GM18873 (cell line): ENCODE measurements around the gene GOLGA1.
"Not testable (repeated sequence)": the region's sequence is repeated elsewhere in the genome, so short reads cannot be mapped to it uniquely, and the experiment has no call there.

Experiments
- ATAC-seq: cut with Tn5 transposase; IDR thresholded peaks from one replicate; pipeline ENCODE4 v1.9.1; 2021; ENCODE audit warnings: mild to moderate bottlenecking, moderate library complexity, moderate number of reproducible peaks; ENCODE audit not compliant: unreplicated experiment, low FRiP score

GOLGA1 gene

GRCh38 chr9:124940894-124941678, at the start of gene GOLGA1:
Gene GOLGA1, minus strand, starts transcription at chr9:124941083. Its CDS starts 2,372 bp downstream, at chr9:124938711.
- ATAC-seq: peak; percentile 66

DNA sequence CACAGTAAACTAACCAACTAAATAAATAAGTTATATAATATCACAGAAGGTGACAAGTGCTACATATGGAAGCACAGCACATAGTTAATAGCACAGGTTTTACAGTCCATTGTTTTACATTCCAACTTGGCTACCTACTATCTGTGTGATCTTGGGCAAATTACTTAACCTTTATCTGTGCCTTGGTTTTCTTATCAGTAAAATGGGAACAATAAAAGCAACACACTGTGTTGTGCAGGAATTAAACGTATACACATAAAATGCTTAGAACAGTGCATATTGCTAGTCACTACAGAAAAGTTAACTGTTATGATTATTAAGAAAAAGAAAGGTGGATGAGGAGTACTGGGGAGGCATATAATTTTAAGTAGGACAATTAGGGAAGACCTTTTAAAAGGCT, 42.8 kb upstream of the GOLGA1 start:
- no peak for ATAC-seq

- ATAC-seq: no peak
Observed at GRCh38 chr9:124980431-124980830, 39.5 kb upstream of the GOLGA1 start.

DNA sequence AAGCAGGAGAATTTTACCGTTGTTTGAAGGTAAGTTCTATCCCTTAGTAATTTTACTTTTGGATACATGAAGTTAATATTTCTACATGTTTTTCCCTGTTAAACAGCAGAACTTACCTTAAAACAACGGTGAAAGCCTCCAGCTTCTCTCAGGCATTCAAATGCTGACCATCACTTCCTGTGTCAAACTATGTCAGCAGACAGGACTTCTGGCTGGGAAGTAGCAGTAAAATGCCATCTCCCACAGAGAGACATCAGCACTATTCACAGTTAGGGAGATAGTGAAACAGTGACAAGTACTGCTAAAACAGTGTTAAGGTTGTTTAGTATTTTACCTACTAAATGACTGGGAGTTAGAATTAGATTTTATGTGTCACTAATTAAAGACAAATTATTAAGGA, 34.2 kb upstream of the GOLGA1 start:
- ATAC-seq: no peak

GRCh38 chr9:124973807-124974206, 32.9 kb upstream of the GOLGA1 start:
- ATAC-seq: no peak

DNA sequence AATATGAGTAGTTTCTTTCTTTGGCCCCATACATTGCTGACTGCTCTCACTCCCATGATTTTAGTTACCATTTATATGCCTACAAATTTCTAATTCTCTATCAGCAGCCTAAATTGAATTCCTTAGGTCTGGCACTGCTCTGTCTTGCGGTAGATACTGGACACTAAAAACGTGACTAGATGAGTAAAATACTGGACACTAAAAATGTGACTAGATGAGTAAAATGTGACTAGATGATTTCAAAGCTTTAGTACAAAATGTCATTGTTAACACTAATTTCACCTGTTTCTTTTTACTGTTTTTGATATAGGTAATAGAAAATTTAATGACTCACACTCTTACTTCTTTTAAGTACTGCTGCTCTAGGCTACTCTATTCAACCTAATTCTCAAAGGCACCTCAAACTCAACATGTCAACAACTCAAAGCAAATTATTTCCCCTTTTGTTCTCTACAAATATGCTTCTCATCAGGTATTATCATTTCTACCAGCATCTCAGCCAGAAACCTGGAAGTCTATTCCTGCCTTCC, 31.4 kb upstream of the GOLGA1 start:
- ATAC-seq: no peak

DNA sequence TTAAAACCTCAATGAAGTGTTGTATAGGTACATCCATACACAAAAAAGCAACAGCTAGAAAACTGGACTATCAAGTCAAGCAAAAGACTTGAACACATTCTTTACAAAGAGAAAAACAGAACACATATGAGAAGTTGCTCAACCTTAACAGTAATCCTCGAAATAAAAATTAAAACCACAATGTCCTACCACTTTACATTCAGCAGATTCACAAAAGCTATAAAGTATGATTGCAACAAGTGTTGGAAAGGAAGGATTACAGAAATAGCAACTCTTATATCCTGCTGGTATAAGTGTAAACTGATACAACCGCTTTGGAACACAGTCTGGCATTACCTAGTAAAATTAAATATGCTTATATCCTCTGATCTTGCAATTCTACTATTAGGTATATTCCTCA, 28.5 kb upstream of the GOLGA1 start:
- no peak for ATAC-seq

GRCh38 chr9:124968238-124968637, 27.4 kb upstream of the GOLGA1 start:
- ATAC-seq: no peak

- ATAC-seq: not testable (repeated sequence)
Observed at GRCh38 chr9:124965775-124966568, 25.1 kb upstream of the GOLGA1 start.

GRCh38 chr9:124964604-124965003, 23.7 kb upstream of the GOLGA1 start:
- ATAC-seq: no peak

- no peak for ATAC-seq
Observed at GRCh38 chr9:124964056-124964455, 23.2 kb upstream of the GOLGA1 start.

DNA sequence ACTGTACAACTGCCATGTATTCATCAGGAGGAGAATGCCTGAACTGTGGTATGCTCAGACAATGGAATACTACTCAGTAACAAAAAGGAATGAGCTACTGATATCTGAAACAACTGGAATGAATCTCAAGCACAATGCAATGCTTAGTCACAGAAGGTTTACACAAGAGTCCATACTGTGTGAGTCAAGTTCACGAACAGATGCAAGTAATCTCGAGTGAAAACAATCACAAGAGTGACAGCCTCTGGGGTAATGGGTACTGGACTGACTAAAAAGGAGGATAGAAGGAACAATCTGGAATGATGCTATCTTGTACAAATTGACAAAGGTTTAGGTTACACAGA, 19.5 kb upstream of the GOLGA1 start:
- no peak for ATAC-seq

DNA sequence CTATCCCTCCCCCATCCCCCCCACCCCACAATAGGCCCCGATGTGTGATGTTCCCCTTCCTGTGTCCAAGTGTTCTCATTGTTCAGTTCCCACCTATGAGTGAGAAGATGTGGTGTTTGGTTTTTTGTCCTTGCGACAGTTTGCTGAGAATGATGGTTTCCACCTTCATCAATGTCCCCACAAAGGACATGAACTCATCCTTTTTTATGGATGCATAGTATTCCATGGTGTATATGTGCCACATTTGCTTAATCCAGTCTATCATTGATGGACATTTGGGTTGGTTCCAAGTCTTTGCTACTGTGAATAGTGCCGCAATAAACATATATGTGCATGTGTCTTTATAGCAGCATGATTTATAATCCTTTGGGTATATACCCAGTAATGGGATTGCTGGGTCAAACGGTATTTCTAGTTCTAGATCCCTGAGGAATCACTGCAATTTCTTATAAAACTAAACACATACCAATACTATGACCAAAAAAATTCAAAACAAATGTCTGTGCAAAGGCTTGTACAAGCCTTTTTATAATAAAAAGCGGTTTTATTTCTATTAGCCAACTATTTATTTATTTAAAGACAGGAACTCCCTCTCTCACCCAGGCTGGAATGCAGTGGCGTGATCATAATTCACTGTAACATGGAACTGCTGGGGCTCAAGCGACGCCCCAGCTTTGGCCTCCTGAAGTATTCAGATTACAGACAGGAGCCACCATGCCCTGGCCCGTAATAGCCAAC, 19.0 kb upstream of the GOLGA1 start:
- ATAC-seq: not testable (repeated sequence)

- no peak for ATAC-seq
Observed at GRCh38 chr9:124954255-124954654, 13.4 kb upstream of the GOLGA1 start.

DNA sequence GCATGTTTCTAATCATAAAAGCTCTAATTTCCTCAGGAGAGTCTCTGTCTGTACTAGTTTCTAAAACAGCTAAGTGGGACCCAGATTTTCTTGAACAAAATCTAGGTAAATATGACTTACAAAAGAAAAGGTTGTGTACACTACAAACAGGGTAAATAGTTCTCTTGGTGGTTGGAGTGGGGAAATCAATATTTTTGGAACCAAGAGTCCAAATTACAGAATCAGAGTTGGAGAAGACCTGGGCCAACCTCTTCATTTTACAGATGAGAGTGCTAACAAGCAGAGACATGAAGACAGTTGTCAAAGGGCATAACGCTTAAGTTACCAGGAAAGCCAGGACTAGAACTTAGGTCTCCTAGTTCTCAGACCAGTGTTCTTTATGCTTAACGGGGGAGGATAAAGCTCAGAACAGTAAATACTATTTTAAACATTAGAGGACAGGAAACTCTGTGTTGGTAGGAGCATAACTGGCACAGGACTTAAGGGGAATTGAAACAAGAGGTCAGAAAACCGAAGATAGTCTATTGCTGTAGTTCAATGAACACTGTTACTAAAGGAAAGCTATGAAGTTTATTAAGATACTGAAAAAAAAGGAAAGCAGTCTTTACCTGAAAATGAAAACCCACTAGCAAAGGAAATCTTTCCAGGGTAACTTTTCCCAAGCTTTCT, 9.3 kb upstream of the GOLGA1 start:
- no peak for ATAC-seq

DNA sequence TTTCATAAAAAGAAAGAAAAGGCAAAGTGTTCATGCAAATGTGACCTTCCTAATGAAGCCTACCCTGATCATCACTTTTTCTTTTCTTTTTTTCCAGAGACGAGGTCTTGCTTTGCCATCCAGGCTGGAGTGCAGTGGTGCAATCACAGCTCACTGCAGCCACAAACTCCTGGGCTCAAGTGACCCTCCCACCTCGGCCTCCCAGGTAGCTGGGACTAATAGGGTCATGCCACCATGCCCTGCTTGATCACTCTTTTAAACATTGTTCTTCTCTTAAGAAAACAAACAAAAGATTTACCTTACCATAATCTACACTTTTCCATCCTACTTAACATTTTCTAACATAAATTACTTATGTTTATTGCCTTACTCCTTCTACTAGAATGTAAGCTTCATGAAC, 8.5 kb upstream of the GOLGA1 start:
- ATAC-seq: no peak

- no peak for ATAC-seq
Observed at GRCh38 chr9:124947727-124948391, 7.0 kb upstream of the GOLGA1 start.

GRCh38 chr9:124946167-124946566, 5.3 kb upstream of the GOLGA1 start:
- ATAC-seq: no peak

DNA sequence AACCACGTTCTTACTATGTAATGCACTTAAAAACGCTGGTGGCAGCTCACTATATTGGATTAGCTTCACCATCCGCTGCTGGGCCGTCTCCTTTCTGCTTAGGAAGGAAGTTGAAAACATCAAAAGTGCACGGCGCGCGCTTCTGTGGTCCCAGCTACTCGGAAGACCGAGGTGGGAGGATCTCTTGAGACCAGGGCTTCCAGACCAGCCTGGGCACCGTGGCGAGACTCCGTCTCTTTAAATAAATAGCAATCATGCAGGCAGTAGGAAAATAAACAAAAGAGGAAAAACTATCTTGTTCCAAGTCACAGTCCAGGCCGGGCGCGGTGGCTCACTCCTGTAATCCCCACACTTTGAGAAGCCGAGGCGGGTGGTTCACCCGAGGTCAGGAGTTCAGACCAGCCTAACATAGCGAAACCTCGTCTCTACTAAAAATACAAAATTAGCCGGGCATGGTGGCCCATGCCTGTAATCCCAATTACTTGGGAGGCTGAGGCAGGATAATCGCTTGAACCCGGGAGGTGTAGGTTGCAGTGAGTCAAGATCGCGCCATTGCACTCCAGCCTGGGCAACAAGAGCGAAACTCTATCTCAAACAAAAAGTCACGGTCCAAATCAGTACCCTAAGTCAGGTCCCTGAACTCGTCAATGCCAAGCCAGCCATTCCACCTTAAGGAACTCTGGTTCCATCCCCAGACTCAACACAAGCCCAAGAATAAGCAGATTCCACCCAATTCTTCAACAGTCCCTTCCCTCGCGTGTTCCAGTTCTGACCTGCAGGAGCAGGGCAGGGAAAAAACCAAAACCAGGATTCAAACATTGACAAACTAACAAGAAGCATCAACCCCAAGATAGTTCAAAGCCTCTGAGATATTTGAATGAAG, 1.0 kb upstream of the GOLGA1 start:
- ATAC-seq: peak; percentile 15
